ENCODE measurements around the gene ZFYVE16. TPM values are rescaled to one million over a fixed set of nuclear protein-coding genes. Genes with fewer than 3 reads are reported as not detected.

The ZFYVE16 gene
- total and polyA plus RNA-seq, 2 donors from 2014 or later: 10.2 to 39.4 TPM

DNA sequence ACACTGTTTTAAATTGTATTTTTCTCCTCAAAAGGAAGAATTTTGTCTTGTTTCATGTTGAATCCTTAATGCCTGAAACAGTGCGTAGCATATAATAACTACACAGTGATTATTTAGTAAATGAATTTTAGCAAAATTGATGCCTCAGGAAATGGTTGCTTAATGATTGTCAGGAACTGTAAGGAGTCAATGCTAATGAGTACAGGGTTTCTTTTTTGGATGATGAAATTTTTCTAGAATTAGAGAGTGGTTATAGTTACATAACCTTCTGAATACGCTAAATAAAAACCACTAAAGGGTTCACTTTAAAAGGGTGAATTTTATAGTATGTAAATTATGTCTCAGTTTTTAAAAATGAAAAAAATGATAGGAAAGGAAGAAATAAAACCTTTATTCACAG is 94.9 kb downstream of the ZFYVE16 start:
- no peak overlapping the region for H3K9ac ChIP-seq (ENCODE audit: low read length in 3 of 3)
- H3K27ac ChIP-seq (ENCODE audit: low read depth in 2 of 2, low read length in 2 of 2): no peak overlapping the region
- H3K4me1 ChIP-seq (ENCODE audit: control insufficient read depth in 2 of 3, insufficient read depth in 2 of 3, low read depth in 1 of 3, low read length in 3 of 3): no peaks in the 10 kb centered on the region
- H3K36me3 ChIP-seq (ENCODE audit: control insufficient read depth in 2 of 3, insufficient read depth in 3 of 3, low read length in 3 of 3): no peaks in the 10 kb centered on the region
- DNase-seq (no peak), FAIRE-seq (no peak)
- H3K4me3 ChIP-seq (ENCODE audit: low read length in 3 of 3): no peak overlapping the region
- TF ChIP-seq, protein P1, sequence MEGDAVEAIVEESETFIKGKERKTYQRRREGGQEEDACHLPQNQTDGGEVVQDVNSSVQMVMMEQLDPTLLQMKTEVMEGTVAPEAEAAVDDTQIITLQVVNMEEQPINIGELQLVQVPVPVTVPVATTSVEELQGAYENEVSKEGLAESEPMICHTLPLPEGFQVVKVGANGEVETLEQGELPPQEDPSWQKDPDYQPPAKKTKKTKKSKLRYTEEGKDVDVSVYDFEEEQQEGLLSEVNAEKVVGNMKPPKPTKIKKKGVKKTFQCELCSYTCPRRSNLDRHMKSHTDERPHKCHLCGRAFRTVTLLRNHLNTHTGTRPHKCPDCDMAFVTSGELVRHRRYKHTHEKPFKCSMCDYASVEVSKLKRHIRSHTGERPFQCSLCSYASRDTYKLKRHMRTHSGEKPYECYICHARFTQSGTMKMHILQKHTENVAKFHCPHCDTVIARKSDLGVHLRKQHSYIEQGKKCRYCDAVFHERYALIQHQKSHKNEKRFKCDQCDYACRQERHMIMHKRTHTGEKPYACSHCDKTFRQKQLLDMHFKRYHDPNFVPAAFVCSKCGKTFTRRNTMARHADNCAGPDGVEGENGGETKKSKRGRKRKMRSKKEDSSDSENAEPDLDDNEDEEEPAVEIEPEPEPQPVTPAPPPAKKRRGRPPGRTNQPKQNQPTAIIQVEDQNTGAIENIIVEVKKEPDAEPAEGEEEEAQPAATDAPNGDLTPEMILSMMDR (IDR thresholded peaks at IDR 0.05; ENCODE audit: borderline replicate concordance, extremely low read depth, insufficient read depth): no peak
- H3K9me3 ChIP-seq (ENCODE audit: control insufficient read depth in 2 of 3, insufficient read depth in 1 of 3, low read length in 3 of 3): no peaks in the 10 kb centered on the region
- H3K27me3 ChIP-seq (ENCODE audit: control insufficient read depth, insufficient read depth, low read length): no peaks in the 10 kb centered on the region
- intact Hi-C loops (cut with DNase I): no loop called here

DNA sequence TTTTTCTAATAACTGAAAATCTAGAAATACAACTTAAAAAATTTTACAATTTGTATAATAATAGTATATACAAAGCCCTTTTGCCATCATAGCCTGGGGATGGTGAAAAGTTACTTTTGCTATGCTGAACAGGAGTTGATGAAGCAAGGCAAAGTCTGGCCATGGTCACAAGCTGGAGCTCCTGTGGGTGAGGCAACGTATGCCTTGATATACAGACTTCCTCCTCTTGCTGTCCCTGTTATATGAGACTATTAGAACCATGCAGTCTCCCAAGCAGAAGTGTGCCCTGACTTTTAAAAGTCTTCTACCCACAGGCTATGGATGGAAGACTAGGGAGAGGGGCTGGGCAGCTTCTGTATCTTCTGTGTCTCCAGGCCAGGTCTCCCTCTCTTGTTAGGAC is 95.8 kb downstream of the ZFYVE16 start:
- FAIRE-seq: no peak
- Histone ChIP-seq H3K36me3 (ENCODE audit: control insufficient read depth in 2 of 3, insufficient read depth in 3 of 3, low read length in 3 of 3) (no peaks in the 10 kb centered on the region), H3K9me3 (ENCODE audit: control insufficient read depth in 2 of 3, insufficient read depth in 1 of 3, low read length in 3 of 3) (no peaks in the 10 kb centered on the region), H3K9ac (ENCODE audit: low read length in 3 of 3) (no peak overlapping the region), H3K27ac (ENCODE audit: low read depth in 2 of 2, low read length in 2 of 2) (no peak overlapping the region), H3K4me3 (ENCODE audit: low read length in 3 of 3) (no peak overlapping the region), H3K27me3 (ENCODE audit: control insufficient read depth, insufficient read depth, low read length) (no peaks in the 10 kb centered on the region), H3K4me1 (ENCODE audit: control insufficient read depth in 2 of 3, insufficient read depth in 2 of 3, low read depth in 1 of 3, low read length in 3 of 3) (no peaks in the 10 kb centered on the region)
- no peak for DNase-seq
- TF ChIP-seq, protein P1 (IDR thresholded peaks at IDR 0.05; ENCODE audit: borderline replicate concordance, extremely low read depth, insufficient read depth): no peak
- intact Hi-C loops (cut with DNase I): no loop called here

DNA sequence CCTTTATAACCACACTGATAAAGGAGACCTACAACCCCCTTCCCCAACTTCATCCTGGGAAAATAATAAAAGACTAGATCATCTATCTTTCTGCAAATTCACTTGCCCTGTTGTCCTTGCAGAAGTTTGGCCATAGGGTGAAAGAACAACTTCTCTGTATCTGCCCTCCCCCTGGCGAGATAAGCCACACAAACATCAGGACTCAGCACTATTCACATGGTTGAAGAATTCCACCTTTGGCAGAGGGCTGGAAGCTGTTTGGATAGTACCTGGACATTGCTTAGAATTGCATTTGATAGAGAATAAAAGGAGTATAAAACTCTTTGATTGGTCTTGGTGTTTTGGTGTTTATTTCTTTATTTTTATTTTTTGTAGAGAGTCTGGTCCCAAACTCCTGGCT is 97.0 kb downstream of the ZFYVE16 start:
- Histone ChIP-seq H3K36me3 (ENCODE audit: control insufficient read depth in 2 of 3, insufficient read depth in 3 of 3, low read length in 3 of 3) (no peaks in the 10 kb centered on the region), H3K9ac (ENCODE audit: low read length in 3 of 3) (no peak overlapping the region), H3K27me3 (ENCODE audit: control insufficient read depth, insufficient read depth, low read length) (no peaks in the 10 kb centered on the region), H3K4me3 (ENCODE audit: low read length in 3 of 3) (no peak overlapping the region), H3K9me3 (ENCODE audit: control insufficient read depth in 2 of 3, insufficient read depth in 1 of 3, low read length in 3 of 3) (no peaks in the 10 kb centered on the region), H3K27ac (ENCODE audit: low read depth in 2 of 2, low read length in 2 of 2) (no peak overlapping the region), H3K4me1 (ENCODE audit: control insufficient read depth in 2 of 3, insufficient read depth in 2 of 3, low read depth in 1 of 3, low read length in 3 of 3) (no peaks in the 10 kb centered on the region)
- DNase-seq (no peak), FAIRE-seq (no peak)
- intact Hi-C loops (cut with DNase I): no loop called here
- TF ChIP-seq, protein P1 (IDR thresholded peaks at IDR 0.05; ENCODE audit: borderline replicate concordance, extremely low read depth, insufficient read depth): no peak

DNA sequence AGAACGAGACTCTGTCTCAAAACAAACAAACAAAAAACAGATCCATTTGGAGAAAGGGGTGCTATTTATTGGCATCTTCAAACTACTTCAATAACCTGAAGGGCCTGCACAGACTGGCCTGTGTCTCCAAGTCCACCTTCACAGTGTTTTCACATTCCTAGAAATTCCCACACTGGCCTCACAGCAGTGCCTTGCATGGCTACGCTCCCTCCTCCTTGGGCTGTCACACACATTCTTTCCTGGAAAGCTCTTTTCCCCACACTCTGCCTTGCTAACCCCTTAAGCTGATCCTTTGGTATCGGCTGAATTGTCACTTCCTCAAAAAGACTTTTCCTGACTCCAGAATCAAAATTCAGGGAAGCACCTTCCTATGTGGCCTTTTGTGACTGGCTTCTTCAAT is 99.8 kb downstream of the ZFYVE16 start:
- no peak for FAIRE-seq
- intact Hi-C loops (cut with DNase I): no loop called here

More for the DNA sequence above, 99.8 kb downstream of the ZFYVE16 start:
- Histone ChIP-seq H3K9ac (ENCODE audit: low read length in 3 of 3) (no peak overlapping the region), H3K27ac (ENCODE audit: low read depth in 2 of 2, low read length in 2 of 2) (no peak overlapping the region), H3K9me3 (ENCODE audit: control insufficient read depth in 2 of 3, insufficient read depth in 1 of 3, low read length in 3 of 3) (no peaks in the 10 kb centered on the region), H3K4me1 (ENCODE audit: control insufficient read depth in 2 of 3, insufficient read depth in 2 of 3, low read depth in 1 of 3, low read length in 3 of 3) (no peaks in the 10 kb centered on the region), H3K36me3 (ENCODE audit: control insufficient read depth in 2 of 3, insufficient read depth in 3 of 3, low read length in 3 of 3) (no peaks in the 10 kb centered on the region), H3K4me3 (ENCODE audit: low read length in 3 of 3) (no peak overlapping the region), H3K27me3 (ENCODE audit: control insufficient read depth, insufficient read depth, low read length) (no peaks in the 10 kb centered on the region)
- DNase-seq: no peak
- TF ChIP-seq, protein P1 (IDR thresholded peaks at IDR 0.05; ENCODE audit: borderline replicate concordance, extremely low read depth, insufficient read depth): no peak

Measured in kidney (tissue), 14 donors.